WTC11 (cell line): Measurements from ENCODE around the gene ZACN. TPM values are rescaled to one million over a fixed set of nuclear protein-coding genes. Genes with fewer than 3 reads are reported as not detected.
A peak's percentile ranks its signal among the peaks of the same experiment; 100 is the strongest.

Source experiments
- ATAC-seq: fragments of 200-7000 bp; cut with Tn5 transposase; 2 replicates; pipeline ENCODE4 v1.10.0; 2021; ENCODE audit warnings: mild to moderate bottlenecking, moderate library complexity
- CTCF ChIA-PET: fragments of 300-600 bp; sonication (Branson Sonifier 250); formaldehyde crosslinking; loops from one replicate; lab custom pipeline; 2021; ENCODE audit warnings: antibody characterized with exemption; lab: Charles Lee
- POLR2A ChIA-PET: fragments of 350-600 bp; sonication (Branson Sonifier 250); formaldehyde crosslinking; loops from one replicate; lab custom pipeline; 2021; ENCODE audit warnings: antibody characterized with exemption; lab: Charles Lee
- DNase-seq: peaks from one replicate; pipeline ENCODE4 v3.0.0; 2021; ENCODE audit warnings: low spot score
- H3K27ac Mint-ChIP-seq: 2 replicates; pipeline ENCODE4 v1.8.0; 2021; ENCODE audit warnings: mixed read lengths
- H3K27me3 Mint-ChIP-seq: 2 replicates; pipeline ENCODE4 v1.8.0; 2021; ENCODE audit warnings: low read depth, mild to moderate bottlenecking, moderate library complexity, mixed read lengths
- H3K36me3 Mint-ChIP-seq: 2 replicates; pipeline ENCODE4 v1.8.0; 2021; ENCODE audit warnings: mixed read lengths
- H3K4me1 Mint-ChIP-seq: 2 replicates; pipeline ENCODE4 v1.8.0; 2022; ENCODE audit warnings: mixed read lengths
- H3K4me3 Mint-ChIP-seq: 2 replicates; pipeline ENCODE4 v1.8.0; 2021; ENCODE audit warnings: mild to moderate bottlenecking, moderate library complexity, mixed read lengths
- H3K9me3 Mint-ChIP-seq: 2 replicates; pipeline ENCODE4 v1.8.0; 2021; ENCODE audit warnings: mixed read lengths
- ARID4B ChIP-seq: sonication (generic); formaldehyde crosslinking; IDR thresholded peaks from 2 replicates; pipeline ENCODE4 v1.8.0; 2023; ENCODE audit warnings: missing genetic modification reagents, mild to moderate bottlenecking, borderline replicate concordance
- ATF3 ChIP-seq: sonication (generic); formaldehyde crosslinking; conservative IDR thresholded peaks from 2 replicates; pipeline ENCODE4 v1.8.1; 2022; ENCODE audit warnings: mild to moderate bottlenecking, missing genetic modification reagents
- ETV6 ChIP-seq: sonication (generic); formaldehyde crosslinking; IDR thresholded peaks from 2 replicates; pipeline ENCODE4 v1.8.1; 2022; ENCODE audit warnings: mild to moderate bottlenecking, missing genetic modification reagents
- FOXP4 ChIP-seq: sonication (generic); formaldehyde crosslinking; IDR thresholded peaks from 2 replicates; pipeline ENCODE4 v1.8.0; 2022; ENCODE audit warnings: mild to moderate bottlenecking, missing genetic modification reagents
- JUN ChIP-seq: sonication (generic); formaldehyde crosslinking; IDR thresholded peaks from 2 replicates; pipeline ENCODE4 v1.8.0; 2023; ENCODE audit warnings: mild to moderate bottlenecking, missing genetic modification reagents
- MXD4 ChIP-seq: fragments of 250-450 bp; sonication (Bioruptor Pico); IDR thresholded peaks from 2 replicates; pipeline ENCODE4 v1.8.0; 2021; ENCODE audit warnings: mild to moderate bottlenecking, moderate library complexity, borderline replicate concordance
- USF2 ChIP-seq: sonication (generic); formaldehyde crosslinking; IDR thresholded peaks from 2 replicates; pipeline ENCODE4 v1.8.1; 2023; ENCODE audit warnings: mild to moderate bottlenecking, missing genetic modification reagents, moderate library complexity
- ZNF121 ChIP-seq: sonication (generic); formaldehyde crosslinking; IDR thresholded peaks from 2 replicates; pipeline ENCODE4 v1.8.0; 2023; ENCODE audit warnings: missing genetic modification reagents
- ZNF232 ChIP-seq: sonication (generic); formaldehyde crosslinking; IDR thresholded peaks from 2 replicates; pipeline ENCODE4 v1.8.0; 2022; ENCODE audit warnings: mild to moderate bottlenecking, missing genetic modification reagents
- ZNF281 ChIP-seq: sonication (generic); formaldehyde crosslinking; IDR thresholded peaks from 2 replicates; pipeline ENCODE4 v1.8.0; 2023; ENCODE audit warnings: mild to moderate bottlenecking, missing genetic modification reagents
- ZNF425 ChIP-seq: fragments of 250-450 bp; sonication (Bioruptor Pico); conservative IDR thresholded peaks from 2 replicates; pipeline ENCODE4 v1.9.0; 2021; ENCODE audit warnings: mild to moderate bottlenecking
- total RNA-seq: library from RNA; stranded (reverse); gene quantifications from 3 replicates; pipeline ENCODE4 v1.2.3, GENCODE V29; 2021

ZACN gene
- total RNA-seq, 1 experiment from 2014 or later, result 0.28 TPM

- Mint-ChIP-seq H3K27me3 (no peaks in the 10 kb centered on the region), H3K36me3 (peaks cover 15% of the 10 kb centered on the region), H3K9me3 (no peaks in the 10 kb centered on the region), H3K4me3 (no peak overlapping the region), H3K27ac (peak overlapping the region; percentile 26; the same call in 1 of the 2 replicates), H3K4me1 (peaks cover 13% of the 10 kb centered on the region)
- CTCF ChIA-PET, result interaction anchor here (1.2 to 5.5 kb wide), 3 partner anchors 16 to 245 kb away, joined by 3 to 42 read pairs (median 6); no protein-coding TSS in a partner anchor
- POLR2A ChIA-PET, result no interaction called here
- DNase-seq (no peak), ATAC-seq (no peak)
- TF ChIP-seq ZNF121 (CRISPR knock-in tag), result no peak
- no peak for TF ChIP-seq MXD4 (CRISPR knock-in tag)
- no peak for TF ChIP-seq FOXP4 (CRISPR knock-in tag)
- TF ChIP-seq ZNF425 (CRISPR knock-in tag), result no peak
- TF ChIP-seq JUN, result no peak
- TF ChIP-seq USF2 (CRISPR knock-in tag), result no peak
- TF ChIP-seq ETV6, result no peak
- TF ChIP-seq ZNF232 (CRISPR knock-in tag), result no peak
- no peak for TF ChIP-seq ZNF281 (CRISPR knock-in tag)
- no peak for TF ChIP-seq ATF3
- TF ChIP-seq ARID4B (CRISPR knock-in tag), result no peak
- TF ChIP-seq, all 79 proteins: peak for 0
Measured at GRCh38 chr17:76034428-76035350, 44.3 kb upstream of the ZACN start.
